ENCODE data around the gene MYO1C. TPM values are rescaled to one million over a fixed set of nuclear protein-coding genes. Genes with fewer than 3 reads are reported as not detected.
A peak's percentile ranks its signal among the peaks of the same experiment; 100 is the strongest.

Gene MYO1C
- total RNA-seq, 1 experiment from 2014 or later: 73.6 TPM

DNA sequence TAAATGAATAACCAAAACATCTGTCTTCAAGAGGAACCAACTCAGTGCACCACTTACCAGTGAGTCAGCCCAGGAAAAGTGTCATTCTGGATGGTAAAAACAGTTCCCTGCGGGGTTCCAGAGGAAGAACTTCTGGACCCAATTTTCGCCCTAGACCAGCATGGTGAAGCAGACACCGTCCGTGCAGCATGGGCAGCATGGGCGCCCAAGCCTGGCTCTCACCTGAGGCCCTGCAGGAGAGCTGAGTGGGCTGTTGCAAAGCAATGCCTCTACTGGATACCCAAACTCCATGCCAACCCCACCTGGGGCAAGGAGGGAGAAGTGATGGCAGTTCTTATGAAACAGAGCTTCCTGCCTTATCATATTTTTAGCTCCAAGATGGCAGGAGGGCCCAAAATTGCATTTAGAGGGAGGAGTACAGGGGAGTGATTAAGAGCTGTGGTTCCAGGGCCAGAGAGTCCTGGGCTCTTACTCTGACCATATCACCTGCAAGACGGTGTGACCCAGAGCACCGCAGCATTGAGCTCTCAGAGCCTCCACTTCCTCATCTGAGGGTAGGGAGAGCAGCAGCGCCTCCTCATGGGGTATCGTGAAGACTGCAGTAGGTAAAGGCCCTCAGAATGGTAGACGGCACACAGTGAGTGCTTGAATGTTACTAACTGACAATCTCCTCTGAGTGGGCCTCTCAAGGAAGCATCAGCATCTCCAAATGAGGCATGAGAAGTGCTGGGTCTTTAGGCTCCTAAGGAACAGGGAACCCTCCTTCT lies 40.5 kb upstream of the MYO1C start:
- Mint-ChIP-seq H3K27ac (no peak overlapping the region), H3K4me3 (no peak overlapping the region), H3K36me3 (peaks cover 40% of the 10 kb centered on the region), H3K9me3 (no peaks in the 10 kb centered on the region), H3K27me3 (ENCODE audit: low read depth) (no peaks in the 10 kb centered on the region), H3K4me1 (no peaks in the 10 kb centered on the region)
- TF ChIP-seq, protein P1, sequence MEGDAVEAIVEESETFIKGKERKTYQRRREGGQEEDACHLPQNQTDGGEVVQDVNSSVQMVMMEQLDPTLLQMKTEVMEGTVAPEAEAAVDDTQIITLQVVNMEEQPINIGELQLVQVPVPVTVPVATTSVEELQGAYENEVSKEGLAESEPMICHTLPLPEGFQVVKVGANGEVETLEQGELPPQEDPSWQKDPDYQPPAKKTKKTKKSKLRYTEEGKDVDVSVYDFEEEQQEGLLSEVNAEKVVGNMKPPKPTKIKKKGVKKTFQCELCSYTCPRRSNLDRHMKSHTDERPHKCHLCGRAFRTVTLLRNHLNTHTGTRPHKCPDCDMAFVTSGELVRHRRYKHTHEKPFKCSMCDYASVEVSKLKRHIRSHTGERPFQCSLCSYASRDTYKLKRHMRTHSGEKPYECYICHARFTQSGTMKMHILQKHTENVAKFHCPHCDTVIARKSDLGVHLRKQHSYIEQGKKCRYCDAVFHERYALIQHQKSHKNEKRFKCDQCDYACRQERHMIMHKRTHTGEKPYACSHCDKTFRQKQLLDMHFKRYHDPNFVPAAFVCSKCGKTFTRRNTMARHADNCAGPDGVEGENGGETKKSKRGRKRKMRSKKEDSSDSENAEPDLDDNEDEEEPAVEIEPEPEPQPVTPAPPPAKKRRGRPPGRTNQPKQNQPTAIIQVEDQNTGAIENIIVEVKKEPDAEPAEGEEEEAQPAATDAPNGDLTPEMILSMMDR (IDR thresholded peaks at IDR 0.05): peak; percentile 37; the same call in 1 of the 2 replicates
- TF ChIP-seq, protein P2, sequence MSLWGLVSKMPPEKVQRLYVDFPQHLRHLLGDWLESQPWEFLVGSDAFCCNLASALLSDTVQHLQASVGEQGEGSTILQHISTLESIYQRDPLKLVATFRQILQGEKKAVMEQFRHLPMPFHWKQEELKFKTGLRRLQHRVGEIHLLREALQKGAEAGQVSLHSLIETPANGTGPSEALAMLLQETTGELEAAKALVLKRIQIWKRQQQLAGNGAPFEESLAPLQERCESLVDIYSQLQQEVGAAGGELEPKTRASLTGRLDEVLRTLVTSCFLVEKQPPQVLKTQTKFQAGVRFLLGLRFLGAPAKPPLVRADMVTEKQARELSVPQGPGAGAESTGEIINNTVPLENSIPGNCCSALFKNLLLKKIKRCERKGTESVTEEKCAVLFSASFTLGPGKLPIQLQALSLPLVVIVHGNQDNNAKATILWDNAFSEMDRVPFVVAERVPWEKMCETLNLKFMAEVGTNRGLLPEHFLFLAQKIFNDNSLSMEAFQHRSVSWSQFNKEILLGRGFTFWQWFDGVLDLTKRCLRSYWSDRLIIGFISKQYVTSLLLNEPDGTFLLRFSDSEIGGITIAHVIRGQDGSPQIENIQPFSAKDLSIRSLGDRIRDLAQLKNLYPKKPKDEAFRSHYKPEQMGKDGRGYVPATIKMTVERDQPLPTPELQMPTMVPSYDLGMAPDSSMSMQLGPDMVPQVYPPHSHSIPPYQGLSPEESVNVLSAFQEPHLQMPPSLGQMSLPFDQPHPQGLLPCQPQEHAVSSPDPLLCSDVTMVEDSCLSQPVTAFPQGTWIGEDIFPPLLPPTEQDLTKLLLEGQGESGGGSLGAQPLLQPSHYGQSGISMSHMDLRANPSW (CRISPR knock-in tag; conservative IDR thresholded peaks at IDR 0.05; ENCODE audit: low read depth): no peak
- ChIA-PET POLR2A (interaction anchor here (1.0 kb wide), 1 partner anchor 12 kb away, joined by 3 read pairs; no protein-coding TSS in a partner anchor), CTCF (interaction anchor here (0.5 to 2.0 kb wide), 46 partner anchors 11 to 346 kb away, joined by 3 to 23 read pairs (median 3); partner anchors contain the start of genes CRK, INPP5K, MYO1C and PITPNA)
- peak; percentile 75 for DNase-seq (ENCODE audit: low spot score)
- peak; percentile 97 for ATAC-seq

DNA sequence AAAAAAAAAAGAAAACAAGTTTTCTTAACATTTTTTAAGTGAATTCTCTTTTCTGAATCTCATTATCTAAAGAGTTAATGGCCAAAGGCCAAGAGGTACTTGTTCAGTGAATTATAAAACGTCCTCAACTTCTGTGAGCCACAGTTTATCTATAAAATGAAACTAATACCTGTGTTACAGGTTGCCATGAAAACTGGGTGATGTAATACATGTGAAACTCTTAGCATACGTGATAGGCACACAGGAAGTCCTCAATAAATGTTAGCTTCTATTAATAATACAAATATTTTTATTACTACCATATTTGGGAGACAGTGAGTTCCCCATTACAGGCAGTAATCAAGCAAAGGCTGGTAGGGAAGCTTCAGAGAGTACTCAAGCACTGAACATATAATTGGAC lies 37.4 kb upstream of the MYO1C start:
- no peaks in the 10 kb centered on the region for H3K9me3 Mint-ChIP-seq
- H3K4me3 Mint-ChIP-seq: no peak overlapping the region
- H3K27ac Mint-ChIP-seq: no peak overlapping the region
- H3K4me1 Mint-ChIP-seq: no peaks in the 10 kb centered on the region
- no peaks in the 10 kb centered on the region for H3K27me3 Mint-ChIP-seq (ENCODE audit: low read depth)
- ATAC-seq: no peak
- H3K36me3 Mint-ChIP-seq: peaks cover 34% of the 10 kb centered on the region
- CTCF ChIA-PET: no interaction called here
- POLR2A ChIA-PET: no interaction called here
- no peak for DNase-seq (ENCODE audit: low spot score)
- no peak for TF ChIP-seq FOXP1 (CRISPR knock-in tag; IDR thresholded peaks at IDR 0.05; ENCODE audit: borderline replicate concordance)
- TF ChIP-seq, protein P3, sequence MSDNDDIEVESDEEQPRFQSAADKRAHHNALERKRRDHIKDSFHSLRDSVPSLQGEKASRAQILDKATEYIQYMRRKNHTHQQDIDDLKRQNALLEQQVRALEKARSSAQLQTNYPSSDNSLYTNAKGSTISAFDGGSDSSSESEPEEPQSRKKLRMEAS (CRISPR knock-in tag; IDR thresholded peaks at IDR 0.05): no peak
- TF ChIP-seq JUN (CRISPR knock-in tag; IDR thresholded peaks at IDR 0.05): no peak
- TF ChIP-seq NFE2L1 (CRISPR knock-in tag; IDR thresholded peaks at IDR 0.05): no peak
- TF ChIP-seq SOX15 (CRISPR knock-in tag; IDR thresholded peaks at IDR 0.05): no peak
- TF ChIP-seq, protein P4, sequence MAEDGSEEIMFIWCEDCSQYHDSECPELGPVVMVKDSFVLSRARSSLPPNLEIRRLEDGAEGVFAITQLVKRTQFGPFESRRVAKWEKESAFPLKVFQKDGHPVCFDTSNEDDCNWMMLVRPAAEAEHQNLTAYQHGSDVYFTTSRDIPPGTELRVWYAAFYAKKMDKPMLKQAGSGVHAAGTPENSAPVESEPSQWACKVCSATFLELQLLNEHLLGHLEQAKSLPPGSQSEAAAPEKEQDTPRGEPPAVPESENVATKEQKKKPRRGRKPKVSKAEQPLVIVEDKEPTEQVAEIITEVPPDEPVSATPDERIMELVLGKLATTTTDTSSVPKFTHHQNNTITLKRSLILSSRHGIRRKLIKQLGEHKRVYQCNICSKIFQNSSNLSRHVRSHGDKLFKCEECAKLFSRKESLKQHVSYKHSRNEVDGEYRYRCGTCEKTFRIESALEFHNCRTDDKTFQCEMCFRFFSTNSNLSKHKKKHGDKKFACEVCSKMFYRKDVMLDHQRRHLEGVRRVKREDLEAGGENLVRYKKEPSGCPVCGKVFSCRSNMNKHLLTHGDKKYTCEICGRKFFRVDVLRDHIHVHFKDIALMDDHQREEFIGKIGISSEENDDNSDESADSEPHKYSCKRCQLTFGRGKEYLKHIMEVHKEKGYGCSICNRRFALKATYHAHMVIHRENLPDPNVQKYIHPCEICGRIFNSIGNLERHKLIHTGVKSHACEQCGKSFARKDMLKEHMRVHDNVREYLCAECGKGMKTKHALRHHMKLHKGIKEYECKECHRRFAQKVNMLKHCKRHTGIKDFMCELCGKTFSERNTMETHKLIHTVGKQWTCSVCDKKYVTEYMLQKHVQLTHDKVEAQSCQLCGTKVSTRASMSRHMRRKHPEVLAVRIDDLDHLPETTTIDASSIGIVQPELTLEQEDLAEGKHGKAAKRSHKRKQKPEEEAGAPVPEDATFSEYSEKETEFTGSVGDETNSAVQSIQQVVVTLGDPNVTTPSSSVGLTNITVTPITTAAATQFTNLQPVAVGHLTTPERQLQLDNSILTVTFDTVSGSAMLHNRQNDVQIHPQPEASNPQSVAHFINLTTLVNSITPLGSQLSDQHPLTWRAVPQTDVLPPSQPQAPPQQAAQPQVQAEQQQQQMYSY (CRISPR knock-in tag; IDR thresholded peaks at IDR 0.05): no peak
- TF ChIP-seq, protein P5, sequence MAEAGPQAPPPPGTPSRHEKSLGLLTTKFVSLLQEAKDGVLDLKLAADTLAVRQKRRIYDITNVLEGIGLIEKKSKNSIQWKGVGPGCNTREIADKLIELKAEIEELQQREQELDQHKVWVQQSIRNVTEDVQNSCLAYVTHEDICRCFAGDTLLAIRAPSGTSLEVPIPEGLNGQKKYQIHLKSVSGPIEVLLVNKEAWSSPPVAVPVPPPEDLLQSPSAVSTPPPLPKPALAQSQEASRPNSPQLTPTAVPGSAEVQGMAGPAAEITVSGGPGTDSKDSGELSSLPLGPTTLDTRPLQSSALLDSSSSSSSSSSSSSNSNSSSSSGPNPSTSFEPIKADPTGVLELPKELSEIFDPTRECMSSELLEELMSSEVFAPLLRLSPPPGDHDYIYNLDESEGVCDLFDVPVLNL (CRISPR knock-in tag; IDR thresholded peaks at IDR 0.05; ENCODE audit: borderline replicate concordance, low read depth): no peak
- TF ChIP-seq, protein P6, sequence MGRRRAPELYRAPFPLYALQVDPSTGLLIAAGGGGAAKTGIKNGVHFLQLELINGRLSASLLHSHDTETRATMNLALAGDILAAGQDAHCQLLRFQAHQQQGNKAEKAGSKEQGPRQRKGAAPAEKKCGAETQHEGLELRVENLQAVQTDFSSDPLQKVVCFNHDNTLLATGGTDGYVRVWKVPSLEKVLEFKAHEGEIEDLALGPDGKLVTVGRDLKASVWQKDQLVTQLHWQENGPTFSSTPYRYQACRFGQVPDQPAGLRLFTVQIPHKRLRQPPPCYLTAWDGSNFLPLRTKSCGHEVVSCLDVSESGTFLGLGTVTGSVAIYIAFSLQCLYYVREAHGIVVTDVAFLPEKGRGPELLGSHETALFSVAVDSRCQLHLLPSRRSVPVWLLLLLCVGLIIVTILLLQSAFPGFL (CRISPR knock-in tag; IDR thresholded peaks at IDR 0.05; ENCODE audit: borderline replicate concordance): no peak
- TF ChIP-seq, protein P7, sequence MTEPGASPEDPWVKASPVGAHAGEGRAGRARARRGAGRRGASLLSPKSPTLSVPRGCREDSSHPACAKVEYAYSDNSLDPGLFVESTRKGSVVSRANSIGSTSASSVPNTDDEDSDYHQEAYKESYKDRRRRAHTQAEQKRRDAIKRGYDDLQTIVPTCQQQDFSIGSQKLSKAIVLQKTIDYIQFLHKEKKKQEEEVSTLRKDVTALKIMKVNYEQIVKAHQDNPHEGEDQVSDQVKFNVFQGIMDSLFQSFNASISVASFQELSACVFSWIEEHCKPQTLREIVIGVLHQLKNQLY (CRISPR knock-in tag; IDR thresholded peaks at IDR 0.05): no peak
- no peak for TF ChIP-seq RELA (CRISPR knock-in tag; IDR thresholded peaks at IDR 0.05; ENCODE audit: borderline replicate concordance)
- TF ChIP-seq, protein P8, sequence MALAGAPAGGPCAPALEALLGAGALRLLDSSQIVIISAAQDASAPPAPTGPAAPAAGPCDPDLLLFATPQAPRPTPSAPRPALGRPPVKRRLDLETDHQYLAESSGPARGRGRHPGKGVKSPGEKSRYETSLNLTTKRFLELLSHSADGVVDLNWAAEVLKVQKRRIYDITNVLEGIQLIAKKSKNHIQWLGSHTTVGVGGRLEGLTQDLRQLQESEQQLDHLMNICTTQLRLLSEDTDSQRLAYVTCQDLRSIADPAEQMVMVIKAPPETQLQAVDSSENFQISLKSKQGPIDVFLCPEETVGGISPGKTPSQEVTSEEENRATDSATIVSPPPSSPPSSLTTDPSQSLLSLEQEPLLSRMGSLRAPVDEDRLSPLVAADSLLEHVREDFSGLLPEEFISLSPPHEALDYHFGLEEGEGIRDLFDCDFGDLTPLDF (CRISPR knock-in tag; IDR thresholded peaks at IDR 0.05): no peak
- TF ChIP-seq NR2C2 (CRISPR knock-in tag; IDR thresholded peaks at IDR 0.05): no peak
- TF ChIP-seq JAZF1 (CRISPR knock-in tag; IDR thresholded peaks at IDR 0.05): no peak
- TF ChIP-seq ATF1 (CRISPR knock-in tag; IDR thresholded peaks at IDR 0.05): no peak
- TF ChIP-seq IRF2 (CRISPR knock-in tag; IDR thresholded peaks at IDR 0.05; ENCODE audit: borderline replicate concordance, low read depth): no peak
- no peak for TF ChIP-seq NFATC4 (CRISPR knock-in tag; IDR thresholded peaks at IDR 0.05)
- TF ChIP-seq, protein P9, sequence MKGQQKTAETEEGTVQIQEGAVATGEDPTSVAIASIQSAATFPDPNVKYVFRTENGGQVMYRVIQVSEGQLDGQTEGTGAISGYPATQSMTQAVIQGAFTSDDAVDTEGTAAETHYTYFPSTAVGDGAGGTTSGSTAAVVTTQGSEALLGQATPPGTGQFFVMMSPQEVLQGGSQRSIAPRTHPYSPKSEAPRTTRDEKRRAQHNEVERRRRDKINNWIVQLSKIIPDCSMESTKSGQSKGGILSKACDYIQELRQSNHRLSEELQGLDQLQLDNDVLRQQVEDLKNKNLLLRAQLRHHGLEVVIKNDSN (CRISPR knock-in tag; IDR thresholded peaks at IDR 0.05): no peak

All from WTC11 (cell line).